ENCODE results near the gene TTLL5.

The TTLL5 gene

DNA sequence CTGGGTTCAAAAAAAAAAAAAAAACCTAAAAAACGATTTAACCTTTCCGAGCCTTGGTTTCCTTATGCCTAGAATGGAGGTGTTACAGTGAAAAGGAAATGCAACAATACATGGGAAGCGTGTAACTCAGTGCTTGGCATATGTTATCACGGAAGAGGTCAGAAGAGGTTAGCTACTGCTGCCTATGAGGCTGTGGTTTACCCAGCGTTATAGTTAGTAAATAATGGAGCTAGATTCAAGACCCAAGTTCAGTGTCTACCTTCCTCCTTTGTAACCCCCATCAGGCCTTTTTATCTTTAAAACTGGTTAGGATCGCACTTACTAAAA is 325.4 kb downstream of the TTLL5 start:
- Histone ChIP-seq H3K18ac (ENCODE audit: low read depth in 1 of 2, low read length in 2 of 2) (no peak overlapping the region), H4K8ac (ENCODE audit: low read length) (no peak overlapping the region), H3K4me3 (ENCODE audit: insufficient read depth in 1 of 2, low read depth in 1 of 2, low read length in 2 of 2) (peak overlapping the region; percentile 88 to 91), H2BK120ac (ENCODE audit: low read depth, low read length) (no peak overlapping the region), H2BK12ac (ENCODE audit: low read length in 2 of 2) (no peak overlapping the region), H2BK5ac (ENCODE audit: low read depth, low read length, poor library complexity, severe bottlenecking) (no peak overlapping the region), H3K9me3 (ENCODE audit: control insufficient read depth, low read length) (no peaks in the 10 kb centered on the region), H2AK5ac (ENCODE audit: low read length, severe bottlenecking) (no peak overlapping the region), H3K4me2 (ENCODE audit: low read length, poor library complexity, severe bottlenecking) (peak overlapping the region; percentile 87), H3K9ac (ENCODE audit: low read length) (peak overlapping the region; percentile 97), H3K14ac (ENCODE audit: low read length in 2 of 2) (no peak overlapping the region), H4K91ac (ENCODE audit: low read length) (no peak overlapping the region), H3K23ac (ENCODE audit: low read length in 2 of 2) (no peak overlapping the region), H3K4ac (ENCODE audit: low read depth in 1 of 2, low read length in 2 of 2) (no peak overlapping the region), H2AFZ (ENCODE audit: low read depth, low read length) (no peak overlapping the region), H2BK15ac (ENCODE audit: low read depth, poor library complexity, severe bottlenecking) (no peak overlapping the region), H3K36me3 (ENCODE audit: control insufficient read depth in 1 of 2, insufficient read depth in 2 of 2, low read depth in 1 of 2, low read length in 2 of 2) (peaks cover 11 to 15% of the 10 kb centered on the region in 2 experiments), H3K79me1 (replicated peaks; ENCODE audit: low read length, poor library complexity, severe bottlenecking) (peaks cover 13% of the 10 kb centered on the region), H3K27me3 (ENCODE audit: control insufficient read depth in 1 of 2, insufficient read depth in 1 of 2, low read length in 2 of 2) (no peaks in the 10 kb centered on the region), H3K27ac (ENCODE audit: low read length, poor library complexity, severe bottlenecking) (no peak overlapping the region), H3K4me1 (ENCODE audit: control insufficient read depth, insufficient read depth, low read depth, low read length) (peaks cover 5% of the 10 kb centered on the region)
- DNase-seq: no peak
- 57% methylated on average over 5 of the region's 6 CpGs for WGBS

- Histone ChIP-seq H3K14ac (ENCODE audit: low read length in 2 of 2) (no peak overlapping the region), H4K8ac (ENCODE audit: low read length) (no peak overlapping the region), H2BK5ac (ENCODE audit: low read depth, low read length, poor library complexity, severe bottlenecking) (no peak overlapping the region), H2BK15ac (ENCODE audit: low read depth, poor library complexity, severe bottlenecking) (no peak overlapping the region), H3K4me2 (ENCODE audit: low read length, poor library complexity, severe bottlenecking) (no peak overlapping the region), H3K4me1 (ENCODE audit: control insufficient read depth, insufficient read depth, low read depth, low read length) (peaks cover 4% of the 10 kb centered on the region), H3K9me3 (ENCODE audit: control insufficient read depth, low read length) (no peaks in the 10 kb centered on the region), H3K4me3 (ENCODE audit: insufficient read depth in 1 of 2, low read depth in 1 of 2, low read length in 2 of 2) (peak overlapping the region in 1 of 2 experiments; percentile 88), H3K79me1 (replicated peaks; ENCODE audit: low read length, poor library complexity, severe bottlenecking) (peaks cover 13% of the 10 kb centered on the region), H2AK5ac (ENCODE audit: low read length, severe bottlenecking) (no peak overlapping the region), H3K36me3 (ENCODE audit: control insufficient read depth in 1 of 2, insufficient read depth in 2 of 2, low read depth in 1 of 2, low read length in 2 of 2) (peaks cover 11 to 21% of the 10 kb centered on the region in 2 experiments), H2BK12ac (ENCODE audit: low read length in 2 of 2) (no peak overlapping the region), H4K91ac (ENCODE audit: low read length) (no peak overlapping the region), H3K4ac (ENCODE audit: low read depth in 1 of 2, low read length in 2 of 2) (no peak overlapping the region), H3K23ac (ENCODE audit: low read length in 2 of 2) (no peak overlapping the region), H2AFZ (ENCODE audit: low read depth, low read length) (no peak overlapping the region), H3K27ac (ENCODE audit: low read length, poor library complexity, severe bottlenecking) (no peak overlapping the region), H3K9ac (ENCODE audit: low read length) (peak overlapping the region; percentile 97), H2BK120ac (ENCODE audit: low read depth, low read length) (no peak overlapping the region), H3K27me3 (ENCODE audit: control insufficient read depth in 1 of 2, insufficient read depth in 1 of 2, low read length in 2 of 2) (no peaks in the 10 kb centered on the region), H3K18ac (ENCODE audit: low read depth in 1 of 2, low read length in 2 of 2) (no peak overlapping the region)
- no peak for DNase-seq
- 78% methylated on average over 3 of the region's 3 CpGs for WGBS
Observed at GRCh38 chr14:75987201-75987970, 326.3 kb downstream of the TTLL5 start.

DNA sequence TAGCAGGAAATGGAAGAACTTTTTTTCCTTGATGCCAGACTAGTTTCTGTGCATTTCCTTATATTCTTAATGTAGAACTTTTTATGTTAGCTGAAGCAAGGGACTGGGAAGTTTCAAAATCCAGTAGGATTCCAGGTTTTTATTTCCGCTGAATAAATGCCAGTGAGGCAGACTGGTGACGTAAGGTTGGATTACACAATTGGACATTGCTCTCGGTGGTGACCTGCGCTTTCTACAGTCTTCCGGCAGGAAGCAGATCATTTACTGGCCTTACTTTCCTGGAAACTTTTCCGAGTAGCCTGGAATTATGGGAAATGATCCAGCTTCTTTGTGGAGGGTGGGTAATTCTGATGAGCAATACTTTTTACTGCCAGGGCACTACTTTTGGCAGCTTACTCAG is 328.1 kb downstream of the TTLL5 start:
- Histone ChIP-seq H3K27ac (ENCODE audit: low read length, poor library complexity, severe bottlenecking) (no peak overlapping the region), H2BK12ac (ENCODE audit: low read length in 2 of 2) (no peak overlapping the region), H3K4me2 (ENCODE audit: low read length, poor library complexity, severe bottlenecking) (no peak overlapping the region), H2BK120ac (ENCODE audit: low read depth, low read length) (no peak overlapping the region), H3K9me3 (ENCODE audit: control insufficient read depth, low read length) (no peaks in the 10 kb centered on the region), H4K8ac (ENCODE audit: low read length) (no peak overlapping the region), H3K27me3 (ENCODE audit: control insufficient read depth in 1 of 2, insufficient read depth in 1 of 2, low read length in 2 of 2) (no peaks in the 10 kb centered on the region), H3K4ac (ENCODE audit: low read depth in 1 of 2, low read length in 2 of 2) (no peak overlapping the region), H3K18ac (ENCODE audit: low read depth in 1 of 2, low read length in 2 of 2) (no peak overlapping the region), H3K36me3 (ENCODE audit: control insufficient read depth in 1 of 2, insufficient read depth in 2 of 2, low read depth in 1 of 2, low read length in 2 of 2) (peaks cover 11 to 38% of the 10 kb centered on the region in 2 experiments), H2BK5ac (ENCODE audit: low read depth, low read length, poor library complexity, severe bottlenecking) (no peak overlapping the region), H3K23ac (ENCODE audit: low read length in 2 of 2) (no peak overlapping the region), H3K4me1 (ENCODE audit: control insufficient read depth, insufficient read depth, low read depth, low read length) (no peaks in the 10 kb centered on the region), H3K79me1 (replicated peaks; ENCODE audit: low read length, poor library complexity, severe bottlenecking) (peaks cover 13% of the 10 kb centered on the region), H3K9ac (ENCODE audit: low read length) (peak overlapping the region; percentile 56), H2BK15ac (ENCODE audit: low read depth, poor library complexity, severe bottlenecking) (no peak overlapping the region), H2AK5ac (ENCODE audit: low read length, severe bottlenecking) (no peak overlapping the region), H3K4me3 (ENCODE audit: insufficient read depth in 1 of 2, low read depth in 1 of 2, low read length in 2 of 2) (peak overlapping the region in 1 of 2 experiments; percentile 22), H4K91ac (ENCODE audit: low read length) (no peak overlapping the region), H3K14ac (ENCODE audit: low read length in 2 of 2) (no peak overlapping the region), H2AFZ (ENCODE audit: low read depth, low read length) (no peak overlapping the region)
- WGBS: 87% methylated on average over 6 of the region's 6 CpGs
- peak; percentile 57 for DNase-seq

- Histone ChIP-seq H2AFZ (ENCODE audit: low read depth, low read length) (no peak overlapping the region), H3K14ac (ENCODE audit: low read length in 2 of 2) (no peak overlapping the region), H3K36me3 (ENCODE audit: control insufficient read depth in 1 of 2, insufficient read depth in 2 of 2, low read depth in 1 of 2, low read length in 2 of 2) (peaks cover 12 to 48% of the 10 kb centered on the region in 2 experiments), H3K4me1 (ENCODE audit: control insufficient read depth, insufficient read depth, low read depth, low read length) (no peaks in the 10 kb centered on the region), H3K79me1 (replicated peaks; ENCODE audit: low read length, poor library complexity, severe bottlenecking) (peaks cover 15% of the 10 kb centered on the region), H3K18ac (ENCODE audit: low read depth in 1 of 2, low read length in 2 of 2) (no peak overlapping the region), H3K27ac (ENCODE audit: low read length, poor library complexity, severe bottlenecking) (no peak overlapping the region), H2BK5ac (ENCODE audit: low read depth, low read length, poor library complexity, severe bottlenecking) (no peak overlapping the region), H3K4ac (ENCODE audit: low read depth in 1 of 2, low read length in 2 of 2) (no peak overlapping the region), H3K27me3 (ENCODE audit: control insufficient read depth in 1 of 2, insufficient read depth in 1 of 2, low read length in 2 of 2) (no peaks in the 10 kb centered on the region), H3K9me3 (ENCODE audit: control insufficient read depth, low read length) (no peaks in the 10 kb centered on the region), H2AK5ac (ENCODE audit: low read length, severe bottlenecking) (no peak overlapping the region), H4K91ac (ENCODE audit: low read length) (no peak overlapping the region), H2BK12ac (ENCODE audit: low read length in 2 of 2) (no peak overlapping the region), H3K9ac (ENCODE audit: low read length) (no peak overlapping the region), H2BK15ac (ENCODE audit: low read depth, poor library complexity, severe bottlenecking) (no peak overlapping the region), H2BK120ac (ENCODE audit: low read depth, low read length) (no peak overlapping the region), H4K8ac (ENCODE audit: low read length) (no peak overlapping the region), H3K4me3 (ENCODE audit: insufficient read depth in 1 of 2, low read depth in 1 of 2, low read length in 2 of 2) (no peak overlapping the region), H3K23ac (ENCODE audit: low read length in 2 of 2) (no peak overlapping the region), H3K4me2 (ENCODE audit: low read length, poor library complexity, severe bottlenecking) (no peak overlapping the region)
- 97% methylated on average over 3 of the region's 4 CpGs for WGBS
- no peak for DNase-seq
Observed at GRCh38 chr14:75990297-75990696, 329.3 kb downstream of the TTLL5 start.
